ENCODE results near the gene CHIT1. TPM values are rescaled to one million over a fixed set of nuclear protein-coding genes. Genes with fewer than 3 reads are reported as not detected.
A peak's percentile ranks its signal among the peaks of the same experiment; 100 is the strongest.

Gene CHIT1
- polyA plus RNA-seq, 1 of the 3 experiments (the other 2 are of a cell fraction), result not detected

DNA sequence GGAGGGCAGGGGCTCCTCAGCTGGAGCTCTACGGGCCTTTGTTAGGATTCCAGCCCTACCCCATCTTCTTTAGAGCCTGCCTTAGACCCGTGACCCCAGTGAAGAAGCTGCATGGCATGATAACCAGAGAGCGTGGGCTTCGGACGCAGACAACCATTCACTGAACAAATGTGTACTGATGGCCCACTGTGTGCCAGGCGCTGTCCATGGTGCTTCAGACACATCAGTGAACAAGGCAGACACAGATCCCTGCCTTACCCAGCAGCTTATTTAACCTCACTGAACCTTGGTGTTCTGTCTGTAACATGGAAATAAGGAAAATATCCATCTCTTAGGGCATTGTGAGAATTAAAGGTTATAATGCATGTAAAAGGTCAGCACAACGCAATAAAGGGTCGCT is 9.5 kb downstream of the CHIT1 start:
- Histone ChIP-seq H3K79me2 (ENCODE audit: insufficient read depth) (no peaks in the 10 kb centered on the region), H3K36me3 (replicated peaks in 1 of 2; ENCODE audit: control insufficient read depth in 1 of 2, insufficient read depth in 2 of 2, low read length in 1 of 2) (no peaks in the 10 kb centered on the region), H3K9ac (no peak overlapping the region), H3F3A (replicated peaks; ENCODE audit: insufficient read depth) (no peaks in the 10 kb centered on the region), H3K4me3 (ENCODE audit: low read depth in 2 of 2, low read length in 1 of 2) (no peak overlapping the region), H4K20me1 (ENCODE audit: insufficient read depth) (no peaks in the 10 kb centered on the region), H3K4me1 (ENCODE audit: control insufficient read depth in 1 of 2, insufficient read depth in 2 of 2, low read depth in 1 of 2, low read length in 1 of 2) (peaks cover 0 to 2% of the 10 kb centered on the region in 2 experiments; a peak in 1 of 4 replicates), H3K9me3 (no peaks in the 10 kb centered on the region), H3K27me3 (ENCODE audit: insufficient read depth) (peaks cover 45% of the 10 kb centered on the region), H3K27ac (ENCODE audit: low read depth in 2 of 2, low read length in 1 of 2) (no peak overlapping the region), H3K4me2 (no peak overlapping the region), H3K9me2 (no peaks in the 10 kb centered on the region), H2AFZ (ENCODE audit: low read depth) (no peak overlapping the region)
- CTCF ChIA-PET, result interaction anchor here (0.6 to 23.6 kb wide), 5 partner anchors 12 to 180 kb away, joined by 3 to 602 read pairs (median 82); partner anchors contain the start of gene ADORA1
- TF ChIP-seq, protein P1, sequence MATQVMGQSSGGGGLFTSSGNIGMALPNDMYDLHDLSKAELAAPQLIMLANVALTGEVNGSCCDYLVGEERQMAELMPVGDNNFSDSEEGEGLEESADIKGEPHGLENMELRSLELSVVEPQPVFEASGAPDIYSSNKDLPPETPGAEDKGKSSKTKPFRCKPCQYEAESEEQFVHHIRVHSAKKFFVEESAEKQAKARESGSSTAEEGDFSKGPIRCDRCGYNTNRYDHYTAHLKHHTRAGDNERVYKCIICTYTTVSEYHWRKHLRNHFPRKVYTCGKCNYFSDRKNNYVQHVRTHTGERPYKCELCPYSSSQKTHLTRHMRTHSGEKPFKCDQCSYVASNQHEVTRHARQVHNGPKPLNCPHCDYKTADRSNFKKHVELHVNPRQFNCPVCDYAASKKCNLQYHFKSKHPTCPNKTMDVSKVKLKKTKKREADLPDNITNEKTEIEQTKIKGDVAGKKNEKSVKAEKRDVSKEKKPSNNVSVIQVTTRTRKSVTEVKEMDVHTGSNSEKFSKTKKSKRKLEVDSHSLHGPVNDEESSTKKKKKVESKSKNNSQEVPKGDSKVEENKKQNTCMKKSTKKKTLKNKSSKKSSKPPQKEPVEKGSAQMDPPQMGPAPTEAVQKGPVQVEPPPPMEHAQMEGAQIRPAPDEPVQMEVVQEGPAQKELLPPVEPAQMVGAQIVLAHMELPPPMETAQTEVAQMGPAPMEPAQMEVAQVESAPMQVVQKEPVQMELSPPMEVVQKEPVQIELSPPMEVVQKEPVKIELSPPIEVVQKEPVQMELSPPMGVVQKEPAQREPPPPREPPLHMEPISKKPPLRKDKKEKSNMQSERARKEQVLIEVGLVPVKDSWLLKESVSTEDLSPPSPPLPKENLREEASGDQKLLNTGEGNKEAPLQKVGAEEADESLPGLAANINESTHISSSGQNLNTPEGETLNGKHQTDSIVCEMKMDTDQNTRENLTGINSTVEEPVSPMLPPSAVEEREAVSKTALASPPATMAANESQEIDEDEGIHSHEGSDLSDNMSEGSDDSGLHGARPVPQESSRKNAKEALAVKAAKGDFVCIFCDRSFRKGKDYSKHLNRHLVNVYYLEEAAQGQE (IDR thresholded peaks at IDR 0.05; ENCODE audit: low read depth, low read length), result peak; percentile 91
- TF ChIP-seq EP300 (IDR thresholded peaks at IDR 0.05; ENCODE audit: borderline replicate concordance in 1 of 2, low read depth in 1 of 2, low read length in 1 of 2), result no peak
- WGBS (ENCODE audit: low lambda C conversion rate), result 45% methylated on average over 8 of the region's 8 CpGs
- POLR2A ChIA-PET, result no interaction called here
- DNase-seq, result no peak

DNA sequence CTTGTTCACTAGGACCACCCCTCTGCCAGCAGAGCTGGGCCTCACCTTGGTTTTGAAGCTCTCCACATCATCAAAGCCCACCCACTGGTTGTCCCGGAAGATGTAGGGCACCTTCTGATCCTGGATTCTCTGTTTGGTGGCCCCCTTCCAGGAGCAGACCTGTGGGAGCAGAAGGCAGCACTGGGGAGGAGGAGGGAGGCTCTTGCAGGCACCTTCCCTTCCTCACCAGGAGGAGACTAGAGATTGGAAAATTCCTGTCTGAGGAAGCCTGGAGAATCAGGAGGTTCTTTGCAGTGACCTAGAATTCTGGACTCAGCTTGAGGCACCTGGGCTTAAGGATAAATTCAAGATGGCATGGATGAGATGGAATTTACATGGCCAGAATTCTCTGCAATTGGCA is 10.3 kb downstream of the CHIT1 start:
- Histone ChIP-seq H3F3A (replicated peaks; ENCODE audit: insufficient read depth) (no peaks in the 10 kb centered on the region), H3K9me2 (no peaks in the 10 kb centered on the region), H3K9me3 (no peaks in the 10 kb centered on the region), H3K9ac (no peak overlapping the region), H3K4me2 (no peak overlapping the region), H3K36me3 (replicated peaks in 1 of 2; ENCODE audit: control insufficient read depth in 1 of 2, insufficient read depth in 2 of 2, low read length in 1 of 2) (no peaks in the 10 kb centered on the region), H3K4me3 (ENCODE audit: low read depth in 2 of 2, low read length in 1 of 2) (no peak overlapping the region), H3K79me2 (ENCODE audit: insufficient read depth) (no peaks in the 10 kb centered on the region), H2AFZ (ENCODE audit: low read depth) (no peak overlapping the region), H3K27me3 (ENCODE audit: insufficient read depth) (peaks cover 38% of the 10 kb centered on the region), H4K20me1 (ENCODE audit: insufficient read depth) (no peaks in the 10 kb centered on the region), H3K4me1 (ENCODE audit: control insufficient read depth in 1 of 2, insufficient read depth in 2 of 2, low read depth in 1 of 2, low read length in 1 of 2) (peaks cover 0 to 2% of the 10 kb centered on the region in 2 experiments; a peak in 1 of 4 replicates), H3K27ac (ENCODE audit: low read depth in 2 of 2, low read length in 1 of 2) (no peak overlapping the region)
- ChIA-PET CTCF (interaction anchor here (1.3 to 23.6 kb wide), 5 partner anchors 49 to 180 kb away, joined by 3 to 602 read pairs (median 82); partner anchors contain the start of gene ADORA1), POLR2A (no interaction called here)
- no peak for TF ChIP-seq YY1 (IDR thresholded peaks at IDR 0.05; ENCODE audit: low read depth)
- no peak for TF ChIP-seq TEAD4 (IDR thresholded peaks at IDR 0.05; ENCODE audit: borderline replicate concordance, insufficient read depth)
- WGBS (ENCODE audit: low lambda C conversion rate), result 13% methylated on average over 1 of the region's 1 CpG
- no peak for DNase-seq

DNA sequence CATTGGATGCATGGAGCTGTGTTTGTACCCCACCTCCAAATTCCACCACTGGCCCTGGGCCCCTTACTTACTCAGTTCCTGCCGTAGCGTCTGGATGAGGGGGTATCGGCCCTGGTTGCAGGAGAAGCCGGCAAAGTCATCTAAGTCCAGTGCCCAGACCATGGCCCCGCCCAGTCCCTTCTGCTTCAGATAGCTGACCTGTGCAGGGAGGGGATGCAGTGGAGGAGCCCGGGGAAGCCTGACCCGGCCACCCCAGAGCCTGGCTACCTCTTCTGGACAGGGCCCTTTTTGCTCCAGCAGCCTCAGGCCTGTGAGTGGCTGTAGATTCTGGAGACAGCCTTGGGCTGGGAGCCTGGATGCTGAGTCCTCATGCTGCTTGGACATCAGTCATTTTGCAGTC is 11.8 kb downstream of the CHIT1 start:
- Histone ChIP-seq H3K4me1 (ENCODE audit: control insufficient read depth in 1 of 2, insufficient read depth in 2 of 2, low read depth in 1 of 2, low read length in 1 of 2) (peaks cover 0 to 2% of the 10 kb centered on the region in 2 experiments; a peak in 1 of 4 replicates), H3F3A (replicated peaks; ENCODE audit: insufficient read depth) (no peaks in the 10 kb centered on the region), H4K20me1 (ENCODE audit: insufficient read depth) (no peaks in the 10 kb centered on the region), H3K9ac (no peak overlapping the region), H3K27ac (ENCODE audit: low read depth in 2 of 2, low read length in 1 of 2) (no peak overlapping the region), H3K9me2 (no peaks in the 10 kb centered on the region), H3K36me3 (replicated peaks in 1 of 2; ENCODE audit: control insufficient read depth in 1 of 2, insufficient read depth in 2 of 2, low read length in 1 of 2) (no peaks in the 10 kb centered on the region), H3K4me3 (ENCODE audit: low read depth in 2 of 2, low read length in 1 of 2) (no peak overlapping the region), H3K9me3 (no peaks in the 10 kb centered on the region), H2AFZ (ENCODE audit: low read depth) (no peak overlapping the region), H3K79me2 (ENCODE audit: insufficient read depth) (no peaks in the 10 kb centered on the region), H3K27me3 (ENCODE audit: insufficient read depth) (peaks cover 23% of the 10 kb centered on the region), H3K4me2 (no peak overlapping the region)
- ChIA-PET POLR2A (no interaction called here), CTCF (interaction anchor here (0.7 to 23.6 kb wide), 16 partner anchors 9 to 195 kb away, joined by 3 to 602 read pairs (median 26); partner anchors contain the start of genes ADORA1 and PPFIA4)
- WGBS (ENCODE audit: low lambda C conversion rate), result 83% methylated on average over 1 of the region's 7 CpGs
- DNase-seq, result no peak
- TF ChIP-seq, protein P2, sequence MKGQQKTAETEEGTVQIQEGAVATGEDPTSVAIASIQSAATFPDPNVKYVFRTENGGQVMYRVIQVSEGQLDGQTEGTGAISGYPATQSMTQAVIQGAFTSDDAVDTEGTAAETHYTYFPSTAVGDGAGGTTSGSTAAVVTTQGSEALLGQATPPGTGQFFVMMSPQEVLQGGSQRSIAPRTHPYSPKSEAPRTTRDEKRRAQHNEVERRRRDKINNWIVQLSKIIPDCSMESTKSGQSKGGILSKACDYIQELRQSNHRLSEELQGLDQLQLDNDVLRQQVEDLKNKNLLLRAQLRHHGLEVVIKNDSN (IDR thresholded peaks at IDR 0.05; ENCODE audit: borderline replicate concordance, low read depth), result no peak
- TF ChIP-seq MXI1 (IDR thresholded peaks at IDR 0.05; ENCODE audit: low read depth, low read length) (no peak), ELF1 (IDR thresholded peaks at IDR 0.05) (no peak), EZH2phosphoT487 (IDR thresholded peaks at IDR 0.05; ENCODE audit: borderline replicate concordance, low read depth) (no peak), YY1 (IDR thresholded peaks at IDR 0.05; ENCODE audit: low read depth) (no peak), FOSL2 (IDR thresholded peaks at IDR 0.05; ENCODE audit: borderline replicate concordance, low read depth) (no peak)
- TF ChIP-seq, protein P3, sequence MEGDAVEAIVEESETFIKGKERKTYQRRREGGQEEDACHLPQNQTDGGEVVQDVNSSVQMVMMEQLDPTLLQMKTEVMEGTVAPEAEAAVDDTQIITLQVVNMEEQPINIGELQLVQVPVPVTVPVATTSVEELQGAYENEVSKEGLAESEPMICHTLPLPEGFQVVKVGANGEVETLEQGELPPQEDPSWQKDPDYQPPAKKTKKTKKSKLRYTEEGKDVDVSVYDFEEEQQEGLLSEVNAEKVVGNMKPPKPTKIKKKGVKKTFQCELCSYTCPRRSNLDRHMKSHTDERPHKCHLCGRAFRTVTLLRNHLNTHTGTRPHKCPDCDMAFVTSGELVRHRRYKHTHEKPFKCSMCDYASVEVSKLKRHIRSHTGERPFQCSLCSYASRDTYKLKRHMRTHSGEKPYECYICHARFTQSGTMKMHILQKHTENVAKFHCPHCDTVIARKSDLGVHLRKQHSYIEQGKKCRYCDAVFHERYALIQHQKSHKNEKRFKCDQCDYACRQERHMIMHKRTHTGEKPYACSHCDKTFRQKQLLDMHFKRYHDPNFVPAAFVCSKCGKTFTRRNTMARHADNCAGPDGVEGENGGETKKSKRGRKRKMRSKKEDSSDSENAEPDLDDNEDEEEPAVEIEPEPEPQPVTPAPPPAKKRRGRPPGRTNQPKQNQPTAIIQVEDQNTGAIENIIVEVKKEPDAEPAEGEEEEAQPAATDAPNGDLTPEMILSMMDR (IDR thresholded peaks at IDR 0.05), result no peak
- TF ChIP-seq, protein P4, sequence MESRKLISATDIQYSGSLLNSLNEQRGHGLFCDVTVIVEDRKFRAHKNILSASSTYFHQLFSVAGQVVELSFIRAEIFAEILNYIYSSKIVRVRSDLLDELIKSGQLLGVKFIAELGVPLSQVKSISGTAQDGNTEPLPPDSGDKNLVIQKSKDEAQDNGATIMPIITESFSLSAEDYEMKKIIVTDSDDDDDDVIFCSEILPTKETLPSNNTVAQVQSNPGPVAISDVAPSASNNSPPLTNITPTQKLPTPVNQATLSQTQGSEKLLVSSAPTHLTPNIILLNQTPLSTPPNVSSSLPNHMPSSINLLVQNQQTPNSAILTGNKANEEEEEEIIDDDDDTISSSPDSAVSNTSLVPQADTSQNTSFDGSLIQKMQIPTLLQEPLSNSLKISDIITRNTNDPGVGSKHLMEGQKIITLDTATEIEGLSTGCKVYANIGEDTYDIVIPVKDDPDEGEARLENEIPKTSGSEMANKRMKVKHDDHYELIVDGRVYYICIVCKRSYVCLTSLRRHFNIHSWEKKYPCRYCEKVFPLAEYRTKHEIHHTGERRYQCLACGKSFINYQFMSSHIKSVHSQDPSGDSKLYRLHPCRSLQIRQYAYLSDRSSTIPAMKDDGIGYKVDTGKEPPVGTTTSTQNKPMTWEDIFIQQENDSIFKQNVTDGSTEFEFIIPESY (IDR thresholded peaks at IDR 0.05; ENCODE audit: borderline replicate concordance, low read depth), result no peak
